HPDE6-E6E7 (cell line): ENCODE results near the gene EDIL3.

Experiments used
- DNase-seq: peaks from one replicate; pipeline ENCODE4 v3.0.0; 2011; ENCODE audit warnings: missing footprints; ENCODE audit errors: extremely low spot score

The EDIL3 gene

DNA sequence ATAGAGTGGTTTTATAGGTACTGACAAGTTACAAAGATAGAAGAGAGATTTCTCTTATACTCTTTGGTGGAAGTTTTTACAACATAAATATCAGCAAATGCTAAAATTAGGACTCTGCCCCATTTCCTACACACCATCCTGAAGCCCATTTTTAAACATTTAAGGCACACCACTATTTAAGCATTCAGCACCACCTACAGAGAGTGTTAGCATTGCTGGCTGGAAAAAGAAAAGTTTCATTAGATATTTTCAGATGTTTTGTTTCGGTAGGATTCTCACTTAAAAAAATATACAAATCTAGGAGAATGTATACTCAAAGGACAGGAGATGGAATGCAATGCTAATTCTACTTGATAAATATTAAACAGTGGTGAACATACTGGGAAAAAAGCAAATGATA is 471.1 kb downstream of the EDIL3 start:
- no peak for DNase-seq

GRCh38 chr5:83911367-83911919 is 473.2 kb downstream of the EDIL3 start:
- no peak for DNase-seq

DNA sequence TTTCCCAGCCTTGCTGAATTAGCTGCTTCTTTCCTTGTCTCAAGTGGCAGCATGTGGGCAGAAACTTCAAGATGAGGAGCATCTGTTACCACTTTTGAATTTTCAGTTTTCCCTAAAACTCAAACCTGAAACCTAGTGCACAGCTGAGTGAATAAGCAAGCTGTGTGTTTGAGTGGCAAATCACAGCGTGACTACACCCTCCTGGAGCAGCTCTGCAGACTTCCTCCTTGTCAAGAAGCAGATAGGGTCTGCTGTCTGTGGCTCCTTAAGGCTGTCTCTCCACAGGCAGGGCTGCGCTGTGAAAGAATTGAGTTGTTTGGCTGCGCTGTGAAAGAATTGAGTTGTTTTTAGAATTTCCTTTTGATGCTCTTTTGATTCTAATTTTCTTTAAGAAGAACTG is 484.4 kb downstream of the EDIL3 start:
- no peak for DNase-seq

DNA sequence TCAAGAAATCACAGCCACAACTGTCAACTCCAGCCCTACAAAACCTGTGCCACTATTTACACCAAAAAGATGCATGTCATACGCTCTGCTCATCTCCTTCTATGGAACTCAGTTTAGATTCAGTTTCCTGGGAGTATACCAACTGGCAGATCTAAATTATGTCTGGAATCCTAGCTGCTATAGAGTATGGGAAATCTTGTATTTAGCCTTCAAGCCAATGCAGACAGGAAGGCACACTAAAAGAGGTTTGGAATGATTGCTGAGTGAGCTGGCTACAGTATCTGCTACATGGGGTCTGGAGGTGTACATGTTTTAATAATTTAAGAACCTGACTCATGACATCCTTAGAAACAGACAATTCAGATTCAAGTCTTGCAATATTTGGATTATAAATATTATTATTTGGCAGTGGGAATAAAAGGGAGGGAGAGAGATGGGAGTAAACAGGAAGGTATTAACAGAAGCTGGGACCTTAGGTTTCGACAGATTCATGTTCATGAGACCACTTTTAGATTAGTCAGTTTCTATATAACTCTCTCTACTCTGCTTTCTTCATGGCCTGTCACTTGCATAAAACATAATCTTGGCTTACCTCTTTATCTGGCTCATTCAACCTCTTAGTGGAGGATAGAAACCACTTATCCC is 485.2 kb downstream of the EDIL3 start:
- DNase-seq: no peak

GRCh38 chr5:83895860-83896259 is 488.8 kb downstream of the EDIL3 start:
- no peak for DNase-seq

GRCh38 chr5:83891261-83891660 is 493.4 kb downstream of the EDIL3 start:
- DNase-seq: no peak
